Stimulated activated naive CD4-positive, alpha-beta T cell (primary cell): ENCODE results near the gene SMTN.
"Not testable (repeated sequence)": the region's sequence is repeated elsewhere in the genome, so short reads cannot be mapped to it uniquely, and the experiment has no call there.

Experiments
- DNase-seq, 6 experiments: peaks; one replicate each; lab custom pipeline; 2025; lab: John Stamatoyannopoulos, UW

Gene SMTN

DNA sequence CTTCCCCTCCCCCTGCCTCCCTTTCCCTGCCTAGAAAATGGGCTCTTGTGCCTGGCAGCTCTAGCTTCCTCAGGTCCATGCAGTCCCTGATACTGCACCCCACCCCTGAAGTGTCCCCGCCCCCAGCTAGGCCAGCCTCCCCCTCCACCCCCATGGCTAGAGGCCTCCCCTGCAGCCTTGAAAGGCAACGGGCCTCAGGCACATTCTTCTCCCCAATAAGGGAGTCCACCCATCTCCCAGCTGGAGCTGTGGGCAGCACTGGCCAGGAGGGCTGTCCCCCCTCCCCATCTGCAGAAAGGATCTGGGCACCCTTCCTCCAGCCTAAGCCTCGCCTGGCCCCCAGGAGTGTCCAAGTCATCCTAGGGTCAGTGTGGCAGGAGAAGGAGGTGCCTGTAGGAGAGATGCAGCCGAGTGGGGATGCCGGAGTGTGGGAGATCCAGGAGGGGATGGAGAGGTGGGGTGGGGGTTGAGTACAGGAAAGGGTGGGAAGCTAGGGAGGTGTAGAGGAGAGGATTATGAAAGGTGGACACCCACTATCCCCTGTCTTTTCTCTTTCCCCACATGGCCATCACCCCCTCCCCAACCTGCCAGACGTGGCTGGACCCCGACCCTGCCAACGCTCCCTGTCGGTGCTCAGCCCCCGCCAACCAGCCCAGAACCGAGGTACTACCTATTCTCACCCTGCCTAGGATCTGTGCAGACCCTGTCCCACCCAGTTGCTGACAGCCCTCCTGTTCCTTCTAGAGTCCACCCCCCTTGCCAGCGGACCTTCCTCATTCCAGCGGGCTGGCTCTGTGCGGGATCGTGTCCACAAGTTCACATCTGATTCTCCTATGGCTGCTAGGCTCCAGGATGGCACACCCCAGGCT, 9.3 kb downstream of the SMTN start:
- DNase-seq = no peak

DNA sequence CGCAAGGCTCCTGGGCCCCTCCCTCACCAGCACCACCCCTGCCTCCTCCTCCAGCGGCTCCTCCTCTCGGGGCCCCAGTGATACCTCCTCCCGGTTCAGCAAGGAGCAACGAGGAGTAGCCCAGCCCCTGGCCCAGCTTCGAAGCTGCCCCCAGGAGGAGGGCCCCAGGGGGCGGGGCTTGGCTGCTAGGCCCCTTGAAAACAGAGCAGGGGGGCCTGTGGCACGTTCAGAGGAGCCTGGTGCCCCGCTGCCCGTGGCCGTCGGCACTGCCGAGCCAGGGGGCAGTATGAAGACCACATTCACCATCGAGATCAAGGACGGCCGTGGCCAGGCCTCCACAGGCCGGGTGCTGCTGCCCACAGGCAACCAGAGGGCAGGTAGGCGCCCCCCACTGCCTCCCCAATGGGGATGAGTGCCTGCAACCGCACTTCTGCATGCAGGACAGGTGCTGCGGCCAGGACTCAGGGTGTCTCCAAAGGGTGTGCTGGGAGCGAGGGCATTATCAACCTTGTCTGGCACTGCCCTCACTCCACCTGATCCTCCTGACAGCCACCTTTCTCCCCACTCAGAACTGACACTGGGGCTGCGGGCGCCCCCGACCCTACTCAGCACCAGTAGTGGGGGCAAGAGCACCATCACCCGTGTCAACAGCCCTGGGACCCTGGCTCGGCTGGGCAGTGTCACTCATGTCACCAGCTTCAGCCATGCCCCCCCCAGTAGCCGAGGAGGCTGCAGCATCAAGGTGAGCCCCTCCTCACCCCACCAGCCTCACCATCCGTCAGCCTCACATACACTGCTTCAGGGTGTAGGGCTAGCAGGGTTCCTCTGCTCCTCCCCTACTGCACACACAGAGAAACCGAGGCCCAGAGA, 10.2 kb downstream of the SMTN start:
- DNase-seq = no peak

DNA sequence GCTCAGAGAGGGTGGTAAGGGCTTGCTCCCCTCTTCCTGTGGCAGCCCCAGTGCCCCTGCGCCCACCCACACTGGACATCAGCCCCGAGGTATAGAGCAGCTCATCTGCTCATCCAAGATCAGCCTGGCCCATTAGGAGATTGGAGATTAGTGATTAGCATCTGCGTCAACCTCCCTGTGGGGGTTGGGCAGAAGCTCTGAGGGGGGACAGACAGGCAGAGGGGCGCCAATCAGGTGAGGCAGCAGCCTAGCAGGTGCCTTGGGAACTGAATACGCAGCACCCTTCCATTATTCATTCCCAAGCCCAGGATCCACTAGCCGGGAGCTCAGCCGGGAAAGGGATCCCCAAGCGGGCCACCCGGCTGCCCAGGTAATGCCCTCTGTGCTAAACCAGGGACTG, 11.0 kb downstream of the SMTN start:
- no peak for DNase-seq

DNA sequence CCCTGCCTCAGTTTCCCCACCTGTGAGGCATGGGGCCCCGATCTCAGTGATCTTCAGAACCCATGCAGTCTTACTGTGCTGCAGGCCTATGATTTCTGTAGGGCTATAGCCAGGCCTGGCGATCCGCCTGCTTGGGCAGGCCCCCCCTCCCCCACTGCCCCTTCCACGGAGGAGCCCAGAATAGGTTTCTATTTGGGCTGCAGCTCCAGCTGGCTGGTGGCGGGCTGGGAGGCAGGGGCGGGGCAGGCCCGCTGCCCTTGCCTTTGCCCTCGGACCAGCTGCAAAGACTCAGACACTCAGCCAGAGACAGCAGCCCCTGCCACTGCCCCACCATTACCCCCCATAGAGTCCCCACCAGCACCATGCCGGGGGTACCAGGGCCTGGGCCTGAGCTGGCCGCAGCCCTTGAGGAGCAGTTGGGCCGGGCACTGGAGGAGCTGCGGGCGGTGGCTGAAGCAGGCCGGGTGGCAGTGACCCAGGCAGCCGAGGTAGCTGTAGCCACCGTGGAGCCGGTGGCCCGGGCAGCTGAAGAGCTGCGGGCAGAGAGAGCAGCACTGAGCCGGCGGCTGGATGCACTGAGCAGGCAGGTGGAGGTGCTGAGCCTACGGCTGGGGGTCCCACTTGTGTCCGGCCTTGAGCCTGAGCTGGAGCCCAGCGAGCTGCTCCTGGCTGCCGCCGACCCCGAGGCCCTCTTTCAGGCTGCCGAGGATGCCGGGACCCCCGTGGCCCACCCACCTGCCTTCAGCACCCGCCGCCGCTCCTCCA, 12.2 kb downstream of the SMTN start:
- no peak for DNase-seq

DNA sequence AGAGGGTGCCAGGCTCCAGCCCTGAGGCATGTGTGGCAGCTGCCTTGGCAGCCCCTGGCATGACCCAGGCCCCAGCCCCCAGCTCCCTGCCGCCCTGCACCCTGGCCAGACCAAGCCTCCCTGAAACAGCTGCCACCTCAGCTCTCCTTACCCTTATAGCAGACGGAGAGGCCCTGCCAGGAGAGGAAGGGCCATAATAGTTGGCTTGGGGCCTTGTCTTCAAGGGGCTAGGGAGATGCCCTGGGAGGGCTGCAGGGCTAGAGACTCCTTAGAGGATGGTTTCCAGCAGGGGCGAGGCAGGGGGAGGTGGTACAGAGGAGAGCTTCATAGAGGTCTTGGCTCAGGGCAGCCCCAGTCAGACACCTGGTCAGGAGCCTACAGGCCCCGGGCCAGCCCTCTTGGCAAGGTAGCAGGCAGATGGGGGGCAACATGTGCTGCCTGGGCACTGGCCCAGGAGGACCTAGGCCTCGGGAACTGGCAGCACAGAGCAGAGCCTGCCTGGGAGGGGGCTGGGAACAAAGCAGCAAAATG, 13.0 kb downstream of the SMTN start:
- DNase-seq = no peak

DNA sequence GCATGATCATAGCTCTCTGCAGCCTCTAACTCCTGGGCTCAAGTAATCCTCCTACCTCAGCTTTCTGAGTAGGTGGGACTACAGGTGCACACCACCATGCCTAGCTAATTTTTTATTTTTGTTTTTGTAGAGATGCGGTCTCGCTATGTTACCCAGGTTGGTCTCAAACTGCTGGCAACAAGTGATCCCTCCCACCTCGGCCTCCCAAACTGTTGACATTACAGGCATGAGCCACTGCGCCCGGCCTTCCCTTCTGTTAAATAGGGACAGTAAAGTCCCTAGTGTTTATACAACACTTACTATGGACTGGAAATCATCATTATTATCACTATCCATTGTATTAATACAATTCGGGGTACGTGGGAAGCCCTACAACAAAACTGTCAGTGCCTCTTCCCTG, 13.6 kb downstream of the SMTN start:
- DNase-seq = no peak

DNA sequence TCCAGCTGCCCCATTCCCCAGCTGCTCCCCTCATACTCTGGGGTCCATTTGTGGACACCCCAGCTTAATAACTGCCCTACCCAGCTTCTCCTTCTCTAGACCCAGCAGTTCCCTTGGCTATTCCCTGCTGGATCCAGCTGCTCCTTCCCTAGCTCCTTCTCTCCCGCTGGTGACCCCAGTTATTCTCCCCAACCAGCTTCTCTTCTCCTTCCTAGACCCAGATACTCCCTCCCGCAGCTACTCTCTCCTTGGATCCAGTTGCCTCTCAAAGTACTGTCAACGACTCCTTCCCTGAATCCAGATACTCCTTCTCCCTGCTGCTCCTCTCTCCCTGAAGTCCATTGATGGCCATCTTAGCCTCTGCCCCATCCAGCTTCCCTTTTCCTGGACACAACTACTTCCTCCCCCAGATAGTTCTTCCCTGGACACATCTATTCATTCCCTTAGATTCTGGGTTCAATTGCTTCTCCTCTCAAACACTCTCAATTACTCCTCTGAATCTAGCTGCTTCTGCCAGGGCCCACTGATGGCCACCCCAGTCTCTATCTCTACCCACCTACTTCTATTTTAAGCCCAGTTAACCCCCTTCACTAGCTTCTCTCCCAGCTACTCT, 14.6 kb downstream of the SMTN start:
- DNase-seq = no peak

DNA sequence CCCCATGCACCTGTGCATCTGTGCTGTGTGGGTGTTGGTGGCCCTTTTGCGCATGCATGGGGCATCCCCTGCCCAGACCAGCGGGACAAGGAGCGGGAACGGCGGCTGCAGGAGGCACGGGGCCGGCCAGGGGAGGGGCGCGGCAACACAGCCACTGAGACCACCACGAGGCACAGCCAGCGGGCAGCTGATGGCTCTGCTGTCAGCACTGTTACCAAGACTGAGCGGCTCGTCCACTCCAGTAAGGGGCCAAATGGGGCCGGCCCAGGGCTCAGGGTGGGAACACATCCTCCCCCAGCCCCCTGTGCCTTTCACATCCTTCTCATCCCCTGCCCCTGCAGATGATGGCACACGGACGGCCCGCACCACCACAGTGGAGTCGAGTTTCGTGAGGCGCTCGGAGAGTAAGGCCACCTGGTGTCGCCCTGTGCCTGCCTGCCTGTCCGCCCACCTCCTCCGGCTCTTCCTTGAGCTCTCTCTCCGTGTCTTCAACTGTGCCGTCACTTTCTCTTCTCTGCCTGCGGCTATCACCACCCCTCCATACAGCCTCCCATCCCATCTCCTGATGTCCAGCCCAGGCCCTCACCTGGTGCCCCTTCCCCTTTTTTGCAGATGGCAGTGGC, 15.7 kb downstream of the SMTN start:
- DNase-seq = no peak

DNA sequence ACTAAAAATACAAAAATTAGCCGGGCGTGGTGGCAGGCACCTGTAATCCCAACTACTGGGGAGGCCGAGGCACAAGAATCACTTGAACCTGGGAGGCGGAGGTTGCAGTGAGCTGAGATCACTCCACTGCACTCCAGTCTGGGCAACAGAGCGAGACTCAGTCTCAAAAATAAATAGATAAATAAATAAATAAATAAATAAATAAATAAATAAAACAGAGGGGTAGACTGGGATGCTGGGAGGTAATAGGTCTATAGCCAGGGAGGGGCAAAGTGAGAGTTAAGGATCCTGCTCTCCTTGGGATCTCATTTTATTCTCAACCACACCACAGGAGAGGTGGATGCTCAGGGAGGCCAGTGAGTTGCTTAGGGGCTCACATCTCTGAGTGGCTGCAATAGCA, 16.4 kb downstream of the SMTN start:
- DNase-seq = not testable (repeated sequence)

DNA sequence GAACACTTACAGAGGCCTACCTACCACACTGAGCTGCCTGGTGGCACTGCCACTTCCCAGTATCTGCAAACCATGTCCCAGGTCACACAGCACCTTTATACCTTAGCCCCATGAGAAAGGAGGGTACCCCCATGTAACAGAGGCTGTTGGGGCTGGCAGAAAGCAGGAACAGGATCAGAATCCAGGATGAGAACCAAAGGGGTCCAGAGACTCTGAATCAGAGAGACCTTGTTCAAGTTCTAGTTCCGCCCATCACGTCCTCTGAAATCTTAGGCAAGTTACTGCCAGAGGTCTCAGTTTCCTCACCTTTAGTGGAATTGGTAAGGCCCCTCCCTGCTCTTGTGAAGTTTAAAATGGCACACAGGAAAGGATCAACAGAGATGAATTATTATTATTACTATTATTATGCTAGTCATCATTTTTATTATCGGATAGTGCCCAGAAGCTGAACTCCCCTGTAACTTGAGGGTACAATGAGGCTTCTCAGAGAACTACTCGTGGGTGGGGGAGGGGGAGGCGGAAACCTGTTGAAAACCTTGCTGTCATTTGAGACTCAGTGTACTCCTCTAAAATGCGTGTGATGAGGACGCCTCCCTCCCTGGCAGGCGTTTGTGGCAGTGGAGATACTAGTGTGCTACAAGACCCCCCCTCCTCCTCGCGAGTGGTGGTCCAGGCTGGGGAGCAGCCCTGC, 17.0 kb downstream of the SMTN start:
- DNase-seq = no peak

DNA sequence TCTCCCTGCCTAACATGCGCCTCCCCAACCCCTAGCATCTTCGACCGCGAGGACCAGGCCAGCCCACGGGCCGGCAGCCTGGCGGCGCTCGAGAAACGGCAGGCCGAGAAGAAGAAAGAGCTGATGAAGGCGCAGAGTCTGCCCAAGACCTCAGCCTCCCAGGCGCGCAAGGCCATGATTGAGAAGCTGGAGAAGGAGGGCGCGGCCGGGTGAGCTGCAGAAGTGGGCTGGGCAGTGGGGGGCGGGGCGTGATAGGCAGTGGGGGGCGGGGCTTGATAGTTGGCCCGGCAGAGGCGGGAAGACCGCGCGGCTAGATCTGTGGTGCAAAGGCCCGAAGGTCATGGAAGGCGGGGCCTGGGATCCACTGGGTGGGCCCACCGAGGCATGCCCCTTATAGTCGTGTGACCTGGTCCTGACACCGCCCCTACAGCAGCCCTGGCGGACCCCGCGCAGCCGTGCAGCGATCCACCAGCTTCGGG, 17.6 kb downstream of the SMTN start:
- no peak for DNase-seq

DNA sequence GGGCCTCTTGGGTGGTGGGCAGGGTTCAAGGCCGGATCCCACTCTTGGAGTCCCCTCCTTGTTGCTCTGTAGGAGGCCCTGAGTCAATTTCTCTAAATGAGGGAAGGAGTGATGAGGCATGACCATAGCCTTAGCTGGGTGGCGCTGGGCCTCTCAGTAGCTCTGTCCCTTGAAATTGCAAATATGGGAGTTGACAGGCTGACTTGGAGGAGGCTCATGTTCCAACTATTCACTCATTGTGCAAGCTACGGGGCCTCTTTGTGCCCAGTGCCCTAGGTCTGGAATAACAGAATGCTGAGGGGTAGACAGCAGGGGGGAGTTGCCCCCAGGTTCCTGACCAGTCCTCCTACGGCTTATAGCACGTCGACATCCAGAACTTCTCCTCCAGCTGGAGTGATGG, 18.3 kb downstream of the SMTN start:
- DNase-seq = no peak

DNA sequence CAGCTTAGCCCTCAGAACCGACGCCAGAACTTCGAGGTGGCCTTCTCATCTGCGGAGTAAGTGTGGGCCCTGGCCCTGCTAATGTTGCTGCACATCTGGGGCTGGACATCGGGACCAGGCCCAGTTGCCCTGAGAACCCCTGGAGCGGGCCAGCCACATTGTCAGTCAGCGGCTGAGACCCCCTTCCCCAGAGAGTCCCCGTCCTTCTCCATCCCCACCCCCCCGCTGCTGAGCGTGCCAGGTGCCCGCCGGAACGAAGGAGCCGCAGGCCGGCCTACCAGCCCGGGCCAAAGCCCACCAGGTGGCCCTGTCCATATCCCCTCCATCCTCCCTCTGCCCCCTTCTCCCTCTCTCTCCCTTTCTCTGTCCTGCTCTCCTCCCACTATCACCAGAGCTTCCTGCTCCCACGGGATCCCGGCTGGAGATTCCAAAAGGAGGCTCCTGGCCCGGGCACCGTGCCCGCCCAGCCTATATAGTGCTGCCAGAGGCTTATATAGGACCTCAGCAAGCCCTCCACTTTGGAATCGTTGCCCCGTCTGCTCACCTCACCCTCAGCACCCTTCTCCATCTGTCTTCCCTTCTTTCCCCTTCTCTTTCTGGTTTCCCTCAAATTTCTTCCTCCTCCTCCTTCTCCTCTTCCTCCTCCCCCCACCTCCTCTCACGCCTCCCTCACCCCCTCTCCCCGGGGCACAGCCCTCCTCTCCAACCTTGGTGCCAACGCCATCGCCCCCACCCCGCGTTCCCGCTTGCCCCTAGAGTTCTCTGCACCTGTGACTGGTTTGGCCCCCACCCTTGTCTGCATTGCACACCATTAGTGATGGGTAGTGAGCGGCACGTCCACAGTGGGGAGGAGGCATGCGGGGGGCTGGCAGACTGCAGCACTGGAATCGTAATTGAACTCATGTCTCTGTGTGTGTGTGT, 19.0 kb downstream of the SMTN start:
- no peak for DNase-seq

DNA sequence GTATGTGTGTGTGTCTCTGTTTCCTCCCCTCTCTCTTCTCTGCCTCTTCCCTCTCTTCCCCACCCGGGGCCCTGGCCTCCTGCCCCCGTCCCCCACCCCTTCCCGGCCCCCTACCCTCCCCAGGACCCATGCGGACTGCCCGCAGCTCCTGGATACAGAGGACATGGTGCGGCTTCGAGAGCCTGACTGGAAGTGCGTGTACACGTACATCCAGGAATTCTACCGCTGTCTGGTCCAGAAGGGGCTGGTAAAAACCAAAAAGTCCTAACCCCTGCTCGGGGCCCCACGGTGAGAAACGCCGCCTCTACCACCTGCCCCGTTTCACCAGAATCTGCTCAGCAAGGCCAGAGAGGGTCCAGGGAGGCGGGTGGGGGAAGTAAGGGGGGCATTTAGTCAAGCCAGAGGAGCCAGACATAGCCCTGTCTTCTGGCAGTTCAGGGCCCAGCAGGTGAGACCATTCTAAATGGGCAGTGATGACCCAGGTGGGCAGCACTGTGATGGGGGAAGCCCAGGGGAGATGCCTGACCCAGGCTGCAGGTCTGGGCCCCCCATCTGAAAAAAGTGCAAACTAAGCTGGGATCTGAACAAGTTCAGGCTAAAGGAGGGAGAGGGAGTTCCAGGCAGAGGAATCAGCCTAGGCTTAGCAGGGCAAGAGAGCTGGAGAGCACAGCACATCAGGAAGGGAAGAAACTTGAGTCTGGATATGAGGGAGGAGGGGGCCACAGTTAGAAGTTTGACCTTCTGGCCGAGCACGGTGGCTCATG, 19.8 kb downstream of the SMTN start:
- DNase-seq = no peak

DNA sequence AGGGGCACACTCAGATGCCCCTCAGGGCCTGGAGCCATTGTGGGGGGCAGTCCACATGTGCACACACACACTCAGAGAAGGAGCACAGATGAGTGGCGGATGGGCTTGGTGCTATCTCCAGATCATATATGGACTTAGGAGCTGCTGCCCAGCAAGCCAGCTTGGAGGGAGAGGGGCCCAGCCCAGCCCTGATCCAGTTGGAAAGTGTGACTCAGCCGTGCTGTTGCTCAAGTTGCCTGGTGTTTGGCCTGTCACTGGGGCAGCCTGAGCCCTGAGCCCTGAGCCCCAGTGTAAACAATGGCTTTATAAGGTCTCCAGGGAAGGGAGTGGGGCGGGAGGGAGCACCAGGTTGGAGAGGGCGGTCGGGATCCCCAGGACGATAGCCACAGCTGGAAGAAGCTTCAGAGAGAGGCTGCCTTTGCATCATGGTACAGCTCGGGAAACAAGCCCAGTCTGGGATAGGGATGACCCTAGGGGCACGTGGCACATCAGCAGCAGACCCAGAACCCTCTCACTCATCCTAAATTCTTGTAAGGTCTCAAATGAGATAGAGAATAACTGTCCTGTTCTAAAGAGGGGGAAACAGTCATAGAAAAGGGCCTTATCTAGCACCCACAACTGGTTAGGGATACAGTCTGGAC, 21.4 kb downstream of the SMTN start:
- DNase-seq = no peak

DNA sequence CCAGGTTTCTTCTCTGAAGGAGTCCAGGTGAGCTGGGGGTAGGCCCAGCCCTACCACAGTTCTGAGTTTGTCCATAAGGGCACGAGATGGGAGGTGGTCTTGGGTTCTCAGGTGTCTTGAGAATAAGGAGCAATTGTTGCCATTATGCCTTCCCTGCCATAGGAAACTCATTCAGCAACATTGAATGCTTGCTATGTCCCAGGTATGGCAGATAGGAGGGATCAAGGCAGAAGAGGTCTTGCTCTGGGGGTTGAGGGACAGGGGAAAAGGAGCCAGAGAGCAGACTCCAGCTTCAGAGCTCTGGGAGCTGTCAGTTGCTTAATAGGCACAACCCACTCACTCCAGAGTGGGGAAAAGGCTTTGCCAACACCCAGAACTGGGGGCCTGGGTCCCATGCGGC, 22.0 kb downstream of the SMTN start:
- no peak for DNase-seq

DNA sequence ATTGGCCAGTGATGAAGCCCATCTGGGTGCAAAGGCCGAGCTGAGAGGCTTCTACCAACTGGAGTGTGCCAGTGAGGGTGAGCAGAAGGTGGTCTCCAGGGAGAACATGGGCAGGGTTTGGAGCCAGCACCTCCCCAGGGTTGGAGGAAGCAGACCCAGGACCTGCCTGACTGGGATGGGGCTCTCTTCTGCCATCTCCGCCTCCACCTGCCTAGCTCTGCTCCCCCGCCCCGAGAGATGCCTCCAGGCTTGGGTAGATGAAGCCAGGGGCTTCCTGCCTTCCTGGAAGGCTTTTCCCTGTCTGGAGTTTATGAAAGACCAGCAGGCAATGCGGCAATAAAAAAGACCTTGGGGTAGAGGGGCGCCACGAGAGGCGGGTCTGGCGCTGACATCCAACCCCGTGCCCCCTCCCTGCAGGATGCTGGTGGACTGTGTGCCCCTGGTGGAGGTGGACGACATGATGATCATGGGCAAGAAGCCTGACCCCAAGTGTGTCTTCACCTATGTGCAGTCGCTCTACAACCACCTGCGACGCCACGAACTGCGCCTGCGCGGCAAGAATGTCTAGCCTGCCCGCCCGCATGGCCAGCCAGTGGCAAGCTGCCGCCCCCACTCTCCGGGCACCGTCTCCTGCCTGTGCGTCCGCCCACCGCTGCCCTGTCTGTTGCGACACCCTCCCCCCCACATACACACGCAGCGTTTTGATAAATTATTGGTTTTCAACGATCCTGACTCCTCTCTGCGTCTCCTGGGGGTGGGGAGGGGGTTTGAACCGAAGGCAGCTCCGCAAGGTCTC, 23.0 kb downstream of the SMTN start:
- DNase-seq = no peak
